A549 treated with GW870086 at 1 μM for 4 hours (cell line): ENCODE data around the gene RAB17. TPM values are rescaled to one million over a fixed set of nuclear protein-coding genes. Genes with fewer than 3 reads are reported as not detected.

Experiments
- total RNA-seq: library from RNA; stranded (reverse); fragments of 200-300 nt; extraction: Qiagen RNA extraction; gene quantifications from 5 replicates; pipeline ENCODE4 v1.2.3, GENCODE V29; 2022; ENCODE audit warnings: low read depth

RAB17 gene
- total RNA-seq: 0.16 to 0.71 TPM (median 0.34 TPM) in 5 replicates

GRCh38 chr2:237590272-237591140 lies at the start of gene RAB17:
TSS of gene RAB17 (minus strand) at chr2:237590734. CDS start at chr2:237586154, 4,580 bp downstream.

GRCh38 chr2:237627441-237628246 lies 37.1 kb upstream of the RAB17 start, which contains the start of gene LRRFIP1:
TSS of gene LRRFIP1 (plus strand) at chr2:237627587. CDS start at chr2:237627645, 58 bp downstream.

DNA sequence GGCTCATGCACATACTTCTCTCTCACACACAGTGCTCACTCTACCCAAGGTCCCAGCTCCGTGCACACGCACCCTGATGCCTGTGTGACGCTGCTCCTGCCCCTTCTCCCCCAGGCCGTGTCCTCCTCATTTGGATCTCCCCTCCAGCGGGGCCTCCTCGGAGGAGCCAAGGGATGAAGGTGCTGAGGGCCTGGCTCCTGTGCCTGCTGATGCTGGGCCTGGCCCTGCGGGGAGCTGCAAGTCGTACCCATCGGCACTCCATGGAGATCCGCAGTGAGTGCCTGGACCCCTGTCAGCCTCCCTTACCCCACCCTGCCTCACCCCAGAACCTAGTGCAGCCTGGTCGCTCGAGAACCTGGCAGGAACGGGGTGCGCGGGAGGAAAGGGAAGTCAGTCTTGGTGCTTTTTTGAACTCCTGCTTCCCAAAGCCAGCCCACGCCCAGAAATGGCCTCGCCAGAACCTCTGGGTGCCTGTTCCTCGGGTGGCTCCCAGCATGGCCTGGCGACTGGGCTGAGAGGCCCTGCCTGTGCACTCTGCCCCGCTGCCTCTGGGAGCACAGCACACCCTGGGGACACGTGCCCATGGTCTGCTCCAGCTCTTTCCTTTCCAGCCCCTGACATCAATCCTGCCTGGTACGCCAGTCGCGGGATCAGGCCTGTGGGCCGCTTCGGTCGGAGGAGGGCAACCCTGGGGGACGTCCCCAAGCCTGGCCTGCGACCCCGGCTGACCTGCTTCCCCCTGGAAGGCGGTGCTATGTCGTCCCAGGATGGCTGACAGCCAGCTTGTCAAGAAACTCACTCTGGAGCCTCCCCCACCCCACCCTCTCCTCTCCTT lies 23.9 kb downstream of the RAB17 start, which contains the start of gene PRLH:
Gene PRLH (plus strand): TSS at position 174 of the 835 bp plus-strand sequence. CDS start 0 bp downstream, at position 174.

Other genes starting within 250 kb of the RAB17 start
- 0.08 to 0.23 TPM (median 0.14 TPM) in 5 replicates for gene COL6A3, start 176.6 kb downstream of the RAB17 start, total RNA-seq
- gene MLPH, start 103.5 kb downstream of the RAB17 start, total RNA-seq: 236 to 318 TPM (median 297 TPM) in 5 replicates
- gene PRLH, start 24.2 kb downstream of the RAB17 start, total RNA-seq: not detected in 5 replicates
- gene LRRFIP1, start 36.9 kb upstream of the RAB17 start, total RNA-seq: 65.1 to 96.5 TPM (median 93.4 TPM) in 5 replicates
- gene RBM44, start 208.0 kb upstream of the RAB17 start, total RNA-seq: 0.23 to 0.33 TPM (median 0.24 TPM) in 4 of 5 replicates, not detected in the other